GM18907 (cell line): Measurements from ENCODE around the gene BBS1.
"Not testable (repeated sequence)": the region's sequence is repeated elsewhere in the genome, so short reads cannot be mapped to it uniquely, and the experiment has no call there.

Experiments used
- ATAC-seq: cut with Tn5 transposase; IDR thresholded peaks from one replicate; pipeline ENCODE4 v1.9.1; 2021; ENCODE audit warnings: mild to moderate bottlenecking, moderate library complexity; ENCODE audit not compliant: unreplicated experiment

BBS1 gene

DNA sequence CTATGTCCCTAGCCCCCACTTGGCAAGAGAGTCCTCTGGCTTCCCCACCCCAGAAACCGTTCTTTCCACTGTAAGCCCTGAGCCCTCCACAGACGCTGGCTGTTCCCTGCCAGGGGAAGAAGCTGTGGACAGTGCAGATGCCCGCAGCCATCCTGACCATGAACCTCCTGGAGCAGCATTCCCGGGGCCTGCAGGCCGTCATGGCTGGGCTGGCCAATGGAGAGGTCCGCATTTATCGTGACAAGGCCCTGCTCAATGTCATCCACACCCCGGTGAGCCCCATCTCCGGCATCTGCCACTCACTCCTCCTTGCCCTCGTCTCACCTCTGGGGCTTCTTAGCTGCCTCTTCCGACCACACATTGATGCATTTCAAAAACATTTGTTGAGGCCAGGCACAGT is 13.2 kb downstream of the BBS1 start:
- ATAC-seq, result no peak

DNA sequence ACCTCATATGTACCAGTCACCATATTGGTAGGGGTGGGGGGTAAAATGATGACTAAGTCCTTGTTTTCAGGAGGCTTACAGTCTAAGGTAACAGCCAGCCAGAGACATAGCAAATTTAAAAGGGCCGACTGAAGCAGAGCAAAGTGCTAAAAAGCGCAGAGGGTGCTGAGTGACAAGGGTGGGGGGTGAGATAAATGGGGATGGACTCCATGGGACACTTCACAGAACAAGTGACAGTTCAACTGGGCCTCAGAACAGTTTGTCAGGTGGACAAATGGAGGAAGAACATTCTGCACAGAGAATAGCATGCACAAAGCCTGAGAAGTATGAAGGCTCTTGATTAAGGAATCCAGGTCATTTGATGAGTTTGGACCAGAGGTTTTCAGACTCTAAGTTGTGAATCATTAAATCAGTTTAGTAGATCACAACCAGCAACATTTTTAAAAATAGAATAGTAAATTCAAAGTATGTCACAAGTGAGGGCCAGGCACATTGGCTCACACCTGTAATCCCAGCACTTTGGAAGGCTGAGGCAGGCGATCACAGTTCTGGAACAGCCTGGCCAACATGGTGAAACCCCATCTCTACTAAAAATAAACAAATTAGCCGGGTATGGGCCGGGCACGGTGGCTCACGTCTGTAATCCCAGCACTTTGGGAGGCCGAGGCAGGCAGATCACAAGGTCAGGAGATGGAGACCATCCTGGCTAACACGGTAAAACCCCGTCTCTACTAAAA is 14.0 kb downstream of the BBS1 start:
- no peak for ATAC-seq

DNA sequence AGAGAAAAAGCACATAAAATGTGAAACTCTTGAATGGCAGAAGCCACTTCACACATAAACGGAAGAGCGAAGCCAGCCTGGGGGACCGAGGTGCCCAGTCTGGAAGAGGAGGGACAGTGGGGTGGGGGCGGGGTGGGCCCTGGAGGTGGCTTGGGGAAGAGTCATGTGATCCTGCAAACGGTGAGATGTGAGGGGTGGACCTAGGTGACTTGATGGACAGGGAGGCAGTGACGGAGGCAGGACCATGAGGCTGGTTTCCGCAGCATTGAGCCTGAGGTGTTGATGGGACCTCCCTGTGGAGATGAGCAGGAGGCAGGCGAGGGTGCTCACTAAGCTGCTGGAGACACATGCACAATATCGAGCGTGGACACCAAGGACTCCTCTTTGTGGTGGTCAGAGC is 18.6 kb downstream of the BBS1 start:
- no peak for ATAC-seq

DNA sequence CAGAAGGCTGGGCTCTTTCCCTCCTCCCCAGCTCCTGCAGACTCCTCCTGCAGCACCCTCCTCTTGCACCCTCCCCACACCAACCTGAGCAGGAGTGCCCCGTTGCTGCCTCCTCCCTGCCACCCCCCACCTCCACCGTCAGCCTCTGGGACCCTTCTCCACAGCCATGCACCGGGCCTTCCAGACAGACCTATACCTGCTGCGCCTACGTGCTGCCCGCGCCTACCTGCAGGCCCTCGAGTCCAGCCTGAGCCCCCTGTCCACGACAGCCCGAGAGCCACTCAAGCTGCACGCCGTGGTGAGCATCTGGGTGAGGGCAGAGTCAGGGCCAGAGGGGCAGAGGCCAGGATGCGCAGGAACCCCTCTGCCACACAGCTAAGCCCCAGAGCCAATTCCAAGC is 19.2 kb downstream of the BBS1 start:
- ATAC-seq, result no peak

DNA sequence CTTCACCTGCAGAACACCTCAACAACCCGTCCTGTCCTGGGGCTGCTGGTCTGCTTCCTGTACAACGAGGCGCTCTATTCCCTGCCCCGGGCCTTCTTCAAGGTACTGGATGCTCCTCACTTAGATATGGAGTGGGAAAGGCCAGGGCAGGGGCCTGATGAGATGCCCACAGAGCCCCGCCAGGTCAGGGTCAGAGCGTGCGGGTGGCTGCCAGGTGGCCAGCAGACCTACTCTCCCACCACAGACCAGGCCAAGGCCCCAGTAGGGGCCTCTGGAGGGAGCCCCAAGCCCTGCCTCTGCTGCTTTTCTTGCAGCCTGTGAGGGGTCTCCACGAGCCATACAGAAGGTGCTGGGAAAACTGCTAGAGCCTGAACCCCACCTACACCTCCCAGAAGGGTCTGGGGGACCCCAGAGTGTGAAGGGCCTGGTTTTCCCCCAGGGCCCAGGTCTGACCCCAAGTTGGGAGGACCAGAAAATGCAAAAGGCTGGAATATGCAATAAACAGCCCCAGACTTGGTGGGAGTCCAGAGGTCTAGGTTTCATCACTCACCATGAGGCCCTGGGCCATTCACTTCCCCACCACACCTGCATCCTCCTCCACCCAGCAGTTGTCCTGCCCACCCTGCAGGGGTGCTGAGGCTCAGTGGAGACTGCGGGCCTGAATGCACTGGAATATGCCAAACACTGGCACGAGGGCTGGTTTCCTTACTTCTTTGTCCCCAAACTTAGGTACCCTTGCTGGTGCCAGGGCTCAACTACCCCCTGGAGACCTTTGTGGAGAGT is 20.7 kb downstream of the BBS1 start:
- no peak for ATAC-seq

DNA sequence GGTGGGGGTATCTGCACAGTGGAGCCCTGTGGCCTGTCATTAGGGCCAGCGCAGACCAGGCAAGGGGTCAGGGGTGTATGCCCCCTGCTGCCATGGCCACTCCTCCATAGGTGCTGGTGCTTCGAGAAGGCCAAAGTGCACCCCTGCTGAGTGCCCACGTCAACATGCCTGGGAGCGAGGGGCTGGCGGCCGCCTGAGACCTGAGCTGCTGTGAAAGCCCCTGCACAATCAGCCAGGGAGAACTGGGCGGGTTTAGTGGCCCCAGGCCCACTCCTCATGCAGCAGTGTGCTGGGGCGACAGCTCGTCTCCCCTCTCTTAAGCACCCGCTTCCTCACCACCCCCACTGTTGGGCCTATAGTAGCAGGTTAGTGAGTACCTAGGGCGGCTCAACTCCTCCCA is 21.4 kb downstream of the BBS1 start:
- ATAC-seq, result no peak

DNA sequence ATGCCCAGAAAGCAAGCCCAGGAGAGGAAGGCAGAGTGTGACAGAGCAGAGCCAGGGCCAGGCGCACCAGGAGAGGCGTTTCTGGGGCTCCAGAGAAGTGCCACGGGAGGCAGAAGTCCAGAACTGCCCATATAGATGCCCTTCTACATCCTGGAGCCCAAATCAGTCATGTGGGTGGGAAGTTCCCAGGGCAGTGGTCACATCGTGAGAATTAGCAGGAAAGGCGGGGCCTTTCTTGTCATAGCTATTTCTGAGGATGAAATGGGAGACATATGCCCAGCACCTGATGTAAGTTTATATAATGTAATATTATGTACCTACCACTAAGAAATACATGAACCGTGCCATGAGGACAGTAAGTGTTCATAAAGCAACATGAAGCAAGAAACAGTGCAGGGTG is 22.3 kb downstream of the BBS1 start:
- ATAC-seq, result no peak

DNA sequence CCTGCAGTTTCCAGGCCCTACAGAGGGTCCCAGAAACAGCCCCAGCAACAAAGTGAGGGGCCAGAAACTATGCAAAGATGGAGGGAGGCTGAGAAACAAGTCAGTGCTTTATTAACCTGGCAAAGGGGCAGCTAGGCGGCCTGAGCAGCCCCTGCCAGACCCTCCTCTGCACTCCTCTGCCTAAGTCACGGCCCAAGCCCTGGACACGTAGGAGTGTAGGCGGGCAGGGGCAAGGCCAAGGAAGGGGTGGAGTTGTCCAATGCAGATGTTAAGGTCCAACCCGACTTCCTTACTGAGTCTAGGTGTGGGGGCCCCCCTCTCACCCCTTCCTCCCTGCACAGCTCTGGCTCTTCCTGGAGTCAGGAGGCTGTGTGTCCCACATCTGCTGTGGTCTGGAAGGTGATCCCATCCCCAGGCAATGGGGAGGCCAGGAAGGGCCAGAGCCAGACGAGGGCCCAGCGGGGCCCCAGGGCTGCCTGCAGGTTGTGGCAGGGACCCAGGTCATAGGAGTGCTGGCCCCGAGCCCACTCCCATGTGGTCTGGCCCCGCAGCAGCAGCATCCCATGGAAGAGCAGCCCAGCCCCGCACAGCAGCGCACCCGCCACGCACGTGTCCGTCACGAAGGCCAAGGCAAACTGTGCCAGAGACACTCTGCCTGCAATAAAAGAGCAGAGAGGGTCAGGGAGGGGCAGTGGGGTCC is 28.9 kb downstream of the BBS1 start:
- ATAC-seq, result no peak

DNA sequence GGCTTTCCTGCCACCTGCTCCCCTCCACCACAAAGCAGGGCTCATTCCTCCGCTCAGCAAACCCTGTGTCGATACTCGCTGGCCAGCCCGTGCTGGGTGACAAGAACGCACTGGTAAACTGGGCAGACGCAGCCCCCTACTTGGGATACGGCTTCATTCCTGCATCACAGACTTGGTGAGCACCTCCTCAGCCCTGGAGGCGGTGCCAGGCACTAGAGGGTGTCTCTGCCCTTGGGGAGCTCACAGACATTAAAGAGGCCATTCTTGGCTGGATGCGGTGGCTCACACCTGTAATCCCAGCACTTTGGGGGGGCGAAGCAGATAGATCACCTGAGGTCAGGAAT is 29.4 kb downstream of the BBS1 start:
- ATAC-seq, result no peak

DNA sequence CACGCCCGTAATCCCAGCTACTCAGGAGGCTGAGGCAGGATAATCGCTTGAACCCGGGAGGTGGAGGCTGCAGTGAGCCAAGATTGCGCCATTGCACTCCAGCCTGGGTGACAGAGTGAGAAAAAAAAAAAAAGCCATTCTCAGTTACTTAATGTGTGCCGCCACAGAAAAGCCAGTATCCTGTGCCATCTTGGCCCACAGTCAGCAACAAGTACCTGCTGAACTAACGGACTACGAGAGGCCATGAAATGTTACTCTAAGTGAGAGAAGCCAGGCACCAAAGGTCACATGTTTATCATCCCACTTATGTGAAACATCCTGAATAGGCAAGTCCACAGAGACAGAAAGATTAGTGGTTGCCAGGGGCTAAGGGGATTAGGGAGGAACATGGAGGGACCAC is 30.2 kb downstream of the BBS1 start:
- not testable (repeated sequence) for ATAC-seq

DNA sequence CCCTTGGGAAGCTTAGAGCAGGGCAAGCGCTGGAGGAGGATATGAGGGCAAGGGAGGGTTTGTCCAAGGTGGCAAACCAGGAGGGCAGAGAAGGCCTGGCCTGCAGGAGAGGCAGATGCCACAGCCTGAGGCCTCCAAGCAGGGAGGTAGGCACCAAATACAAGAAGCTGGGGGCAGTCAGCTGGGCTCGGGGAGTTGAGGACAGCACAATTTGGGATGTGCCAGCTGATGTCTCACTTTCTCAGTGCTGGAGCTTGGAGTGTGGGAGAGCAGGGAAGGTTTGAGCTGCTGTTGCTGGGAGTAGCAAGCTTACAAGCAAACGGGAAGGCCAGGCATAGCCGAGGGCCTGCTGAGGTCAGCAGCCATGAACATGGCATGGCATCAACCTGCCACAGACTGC is 31.5 kb downstream of the BBS1 start:
- no peak for ATAC-seq

DNA sequence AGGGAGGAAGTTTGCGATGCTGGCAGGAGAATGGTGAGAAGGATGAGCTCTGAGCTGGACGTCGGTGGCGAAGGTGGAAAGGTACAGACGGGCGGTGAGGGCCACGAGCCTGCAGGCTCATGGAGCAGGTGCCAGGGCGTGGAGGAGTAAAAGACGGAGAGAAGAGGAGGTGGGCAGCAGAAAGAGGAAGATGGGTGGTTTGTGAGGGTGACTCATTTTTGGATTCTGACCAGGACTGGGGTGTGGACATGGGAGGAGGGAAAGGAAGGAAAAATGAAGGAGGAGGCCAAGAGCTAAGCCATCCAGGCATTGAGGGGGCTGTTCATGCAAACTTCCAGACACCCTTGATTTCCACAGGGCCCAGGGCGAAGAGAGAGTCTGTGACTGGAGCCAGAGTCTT is 31.9 kb downstream of the BBS1 start:
- no peak for ATAC-seq

DNA sequence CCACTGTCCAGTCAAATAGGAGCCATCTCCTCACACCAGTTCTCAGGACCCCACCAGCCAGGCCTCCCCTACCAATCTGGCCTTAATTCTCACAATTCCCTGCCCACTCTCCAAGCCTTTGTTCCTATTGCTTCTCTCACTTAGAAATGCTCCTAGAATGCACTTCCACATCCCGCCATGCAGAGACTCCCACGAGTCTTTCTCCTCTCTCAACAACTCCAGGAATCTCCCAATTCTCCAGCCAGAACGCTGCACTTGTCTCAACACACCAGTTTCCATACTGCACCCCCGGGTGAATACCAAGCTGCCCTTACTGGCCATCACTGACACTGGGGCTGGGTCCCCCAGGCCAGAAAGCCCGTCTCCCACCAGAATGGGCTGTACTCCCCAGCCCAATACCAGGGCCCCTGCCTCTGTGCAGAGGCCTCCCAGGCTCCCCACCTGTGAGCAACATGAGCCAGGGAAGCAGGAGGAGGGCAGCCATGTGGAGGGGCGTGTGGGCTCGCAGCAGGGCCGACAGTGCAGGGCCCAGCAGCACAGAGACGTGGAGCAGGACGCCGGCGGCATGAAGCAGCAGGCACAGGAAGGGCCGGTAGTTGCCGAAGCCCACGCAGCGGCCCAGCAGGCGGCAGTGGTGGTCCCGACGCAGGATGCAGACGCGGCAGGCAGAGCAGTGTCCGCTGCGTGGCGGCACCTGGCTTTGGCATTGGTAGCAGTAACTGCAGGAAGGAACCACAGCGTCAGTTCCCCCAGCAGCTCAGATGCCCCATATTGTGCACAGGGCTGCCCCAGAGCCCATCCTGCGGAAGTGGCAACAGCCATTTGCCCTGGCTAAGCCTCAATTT is 33.0 kb downstream of the BBS1 start:
- peak; percentile 40 for ATAC-seq

DNA sequence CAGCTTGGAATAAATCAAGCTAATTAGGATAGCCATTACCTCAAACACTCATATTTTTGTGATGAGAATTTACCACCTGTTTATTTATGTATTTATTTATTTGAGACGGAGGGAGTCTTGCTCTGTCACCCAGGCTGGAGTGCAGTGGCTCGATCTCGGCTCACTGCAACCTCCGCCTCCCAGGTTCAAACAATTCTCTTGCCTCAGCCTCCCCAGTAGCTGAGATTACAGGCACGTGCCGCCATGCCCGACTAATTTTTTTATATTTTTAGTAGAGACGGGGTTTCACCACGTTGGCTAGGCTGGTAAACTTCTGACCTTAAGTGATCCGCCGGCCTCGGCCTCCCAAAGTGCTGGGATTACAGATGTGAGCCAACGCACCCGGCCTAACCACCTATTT is 34.5 kb downstream of the BBS1 start:
- ATAC-seq, result not testable (repeated sequence)

DNA sequence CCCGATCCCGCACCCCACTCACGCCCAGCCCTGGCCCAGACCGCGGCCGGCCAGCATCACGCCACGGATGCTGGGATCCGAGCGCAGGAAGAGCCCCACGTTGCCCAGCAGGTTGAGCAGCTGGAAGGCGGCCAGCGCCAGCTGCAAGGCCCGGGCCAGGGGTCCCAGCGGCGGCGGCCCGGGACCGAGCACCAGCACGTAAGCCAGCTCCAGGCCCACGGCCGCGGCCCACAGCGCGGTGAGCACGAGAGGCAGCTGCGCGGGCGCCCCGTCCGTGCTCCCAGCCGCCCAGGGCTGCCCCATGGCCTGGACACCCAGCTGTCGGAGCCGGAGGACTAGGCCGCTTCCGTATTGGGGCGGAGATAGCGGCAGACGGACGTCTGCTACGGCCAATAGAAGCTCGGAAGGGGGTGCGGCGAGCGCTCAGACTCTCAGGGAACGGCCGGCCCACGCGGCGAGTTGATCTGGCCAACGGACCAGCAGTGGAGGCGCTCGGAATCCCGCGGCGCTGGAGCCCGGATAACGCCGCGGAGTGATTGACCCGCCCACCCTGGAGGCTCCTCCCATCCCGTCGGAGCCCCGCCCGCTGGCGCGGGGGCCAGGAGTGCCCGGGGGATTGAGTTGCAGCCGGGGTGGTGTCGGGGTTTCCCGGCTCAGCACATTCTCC is 35.4 kb downstream of the BBS1 start, which contains the start of gene ZDHHC24:
Gene ZDHHC24, minus strand, starts transcription at position 348 of the 667 bp plus-strand sequence. Its CDS starts 45 bp downstream, at position 303.
- peak; percentile 76 for ATAC-seq

DNA sequence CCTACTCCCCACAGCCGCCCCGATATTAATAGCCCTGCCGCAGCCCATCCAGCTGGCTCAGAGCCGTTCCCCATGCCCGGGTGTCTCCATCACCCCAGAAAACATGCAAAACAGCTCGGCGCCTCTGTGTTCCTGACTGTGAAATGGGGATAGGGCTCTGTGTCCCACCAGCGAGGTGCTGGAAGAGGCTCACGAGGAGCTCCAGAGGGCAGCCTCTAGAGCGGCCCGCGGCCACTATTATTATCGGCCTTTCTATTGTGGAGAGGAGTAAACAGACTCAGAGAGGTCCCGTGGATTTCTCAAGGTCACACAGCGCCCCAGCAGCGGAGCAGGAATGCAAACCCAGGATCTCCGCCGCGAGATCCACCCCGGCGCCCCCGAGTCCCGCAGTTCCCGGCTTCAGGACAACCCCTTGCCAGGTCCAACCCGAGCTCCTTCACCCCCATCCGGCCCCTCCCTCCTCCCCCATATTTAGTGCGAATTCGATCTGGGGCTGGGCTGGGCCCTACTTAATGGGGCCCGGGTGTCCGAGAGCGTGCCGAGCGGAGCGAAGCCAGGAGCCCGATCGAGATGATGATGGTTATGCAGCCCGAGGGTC is 36.0 kb downstream of the BBS1 start, which contains the start of gene ACTN3:
Gene ACTN3, plus strand, starts transcription at position 536 of the 598 bp plus-strand sequence. Its CDS starts 35 bp downstream, at position 571.
- ATAC-seq, result no peak

DNA sequence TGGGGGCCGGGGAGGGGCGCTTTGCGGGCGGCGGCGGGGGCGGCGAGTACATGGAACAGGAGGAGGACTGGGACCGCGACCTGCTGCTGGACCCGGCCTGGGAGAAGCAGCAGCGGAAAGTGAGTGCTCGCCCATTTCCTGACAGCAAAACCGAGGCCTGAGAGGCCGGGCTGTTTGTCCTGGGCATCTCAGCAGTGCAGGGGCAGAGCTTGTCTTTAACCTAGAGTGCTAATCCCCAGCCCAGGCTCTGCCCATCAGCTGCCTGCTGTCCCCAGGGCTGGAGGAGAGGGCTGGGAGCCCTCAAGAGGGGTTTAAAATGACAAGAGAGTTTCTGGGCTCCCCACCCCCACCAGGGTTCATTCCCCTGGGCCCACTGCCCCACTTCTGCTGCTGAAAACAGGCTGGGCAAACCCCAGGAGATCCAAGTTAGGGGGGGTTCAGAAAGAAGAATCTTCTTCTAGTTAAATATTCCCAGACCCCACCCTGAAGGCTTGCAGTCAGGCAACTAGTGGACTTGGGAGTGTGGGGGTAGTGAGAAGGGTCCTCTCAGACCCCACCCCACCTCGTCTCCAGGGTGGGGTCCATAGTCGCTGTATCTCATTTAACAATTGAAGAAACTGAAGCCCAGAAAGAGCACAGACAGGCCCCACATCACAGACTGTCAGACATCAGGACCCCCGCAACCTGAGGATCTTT is 36.7 kb downstream of the BBS1 start:
- no peak for ATAC-seq

DNA sequence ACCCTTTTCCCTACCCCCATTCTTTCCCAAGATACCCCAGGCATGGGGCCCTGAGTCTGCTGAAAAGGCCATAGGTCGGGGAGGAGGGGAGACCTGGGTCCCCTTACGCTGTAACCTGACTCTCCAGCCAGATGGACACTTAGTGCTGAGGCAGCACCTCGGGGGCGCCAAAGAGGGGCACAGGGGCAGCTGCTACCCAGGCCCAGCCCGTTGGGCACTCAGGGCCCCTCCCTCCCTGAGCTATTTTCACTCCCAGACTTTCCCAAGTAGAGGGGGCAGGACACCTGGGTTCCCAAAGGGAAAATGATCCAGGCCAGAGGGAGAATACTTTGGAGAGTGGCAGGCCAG is 37.2 kb downstream of the BBS1 start:
- no peak for ATAC-seq

DNA sequence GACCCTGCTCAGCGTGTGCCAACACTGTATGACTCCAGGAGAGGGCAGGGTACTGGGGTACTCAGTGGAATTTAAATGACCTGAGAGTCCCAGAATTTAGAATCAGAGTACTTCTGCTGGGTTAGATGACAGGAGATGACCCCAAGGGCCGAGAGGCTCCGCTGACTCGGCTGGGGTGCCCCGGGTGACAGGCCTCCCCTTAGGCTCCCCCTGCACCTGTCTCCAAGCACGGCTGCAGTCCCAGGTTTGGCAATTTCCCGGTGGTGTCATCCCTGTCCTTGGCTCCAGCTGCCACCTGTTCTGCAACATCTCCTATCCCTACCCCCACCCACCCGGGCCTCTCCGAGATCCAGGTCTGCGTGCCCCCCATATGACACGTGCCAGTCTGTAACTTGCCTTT is 37.6 kb downstream of the BBS1 start:
- ATAC-seq, result no peak
